ENCODE results near the gene HMGB2. TPM values are rescaled to one million over a fixed set of nuclear protein-coding genes. Genes with fewer than 3 reads are reported as not detected.

The HMGB2 gene
- total RNA-seq, 2 donors from 2014 or later = 23.7 to 51.5 TPM

- intact Hi-C loops (cut with DNase I) = no loop called here
Observed at GRCh38 chr4:173345648-173346047, 11.5 kb upstream of the HMGB2 start.

GRCh38 chr4:173343832-173344397 is 9.8 kb upstream of the HMGB2 start:
- DNase-seq (ENCODE audit: low spot score) = no peak
- intact Hi-C loops (cut with DNase I) = no loop called here

More at GRCh38 chr4:173345648-173346047, 11.5 kb upstream of the HMGB2 start:
- no peak for DNase-seq (ENCODE audit: low spot score)

- no peak for DNase-seq (ENCODE audit: low spot score)
- intact Hi-C loops (cut with DNase I) = no loop called here
Observed at GRCh38 chr4:173337463-173337862, 3.3 kb upstream of the HMGB2 start.

GRCh38 chr4:173334891-173335752 is 964 bp upstream of the HMGB2 start:
- DNase-seq (ENCODE audit: low spot score) = peak; percentile 80
- intact Hi-C loops (cut with DNase I) = loop anchor here in 1 of 2 donors (2.0 kb wide), 1 partner anchor 36 kb away; the partner anchor contains the start of gene SAP30

- peak; percentile 87 for DNase-seq (ENCODE audit: low spot score)
- intact Hi-C loops (cut with DNase I) = loop anchor here in 1 of 2 donors (2.0 kb wide), 1 partner anchor 37 kb away; the partner anchor contains the start of gene SAP30
Observed at GRCh38 chr4:173333658-173334084, 487 bp downstream of the HMGB2 start.

- DNase-seq (ENCODE audit: low spot score) = no peak
- intact Hi-C loops (cut with DNase I) = no loop called here
Observed at GRCh38 chr4:173332963-173333657, 1.0 kb downstream of the HMGB2 start.

- intact Hi-C loops (cut with DNase I) = no loop called here
- no peak for DNase-seq (ENCODE audit: low spot score)
Observed at GRCh38 chr4:173332021-173332487, 2.1 kb downstream of the HMGB2 start.

GRCh38 chr4:173330590-173330989 is 3.6 kb downstream of the HMGB2 start:
- no peak for DNase-seq (ENCODE audit: low spot score)
- intact Hi-C loops (cut with DNase I) = no loop called here

GRCh38 chr4:173328236-173328901 is 5.8 kb downstream of the HMGB2 start:
- intact Hi-C loops (cut with DNase I) = no loop called here
- DNase-seq (ENCODE audit: low spot score) = no peak

GRCh38 chr4:173325007-173325736 is 9.0 kb downstream of the HMGB2 start:
- no peak for DNase-seq (ENCODE audit: low spot score)
- intact Hi-C loops (cut with DNase I) = no loop called here

GRCh38 chr4:173319696-173320095 is 14.5 kb downstream of the HMGB2 start:
- intact Hi-C loops (cut with DNase I) = loop anchor here (2.0 to 10.0 kb wide), 4 partner anchors 97 to 175 kb away; no protein-coding TSS in a partner anchor
- no peak for DNase-seq (ENCODE audit: low spot score)

- no peak for DNase-seq (ENCODE audit: low spot score)
- intact Hi-C loops (cut with DNase I) = loop anchor here (2.0 to 10.0 kb wide), 3 partner anchors 98 to 176 kb away; no protein-coding TSS in a partner anchor
Observed at GRCh38 chr4:173318648-173319211, 15.4 kb downstream of the HMGB2 start.

GRCh38 chr4:173318240-173318639 is 15.9 kb downstream of the HMGB2 start:
- intact Hi-C loops (cut with DNase I) = loop anchor here (2.0 to 10.0 kb wide), 3 partner anchors 99 to 177 kb away; no protein-coding TSS in a partner anchor
- no peak for DNase-seq (ENCODE audit: low spot score)

- no peak for DNase-seq (ENCODE audit: low spot score)
- intact Hi-C loops (cut with DNase I) = loop anchor here (5.0 to 10.0 kb wide), 2 partner anchors 100 to 178 kb away; no protein-coding TSS in a partner anchor
Observed at GRCh38 chr4:173317004-173317403, 17.2 kb downstream of the HMGB2 start.

GRCh38 chr4:173316060-173316459 is 18.1 kb downstream of the HMGB2 start:
- intact Hi-C loops (cut with DNase I) = loop anchor here (5.0 to 10.0 kb wide), 2 partner anchors 101 to 179 kb away; no protein-coding TSS in a partner anchor
- DNase-seq (ENCODE audit: low spot score) = no peak

GRCh38 chr4:173314715-173315114 is 19.4 kb downstream of the HMGB2 start:
- DNase-seq (ENCODE audit: low spot score) = no peak
- intact Hi-C loops (cut with DNase I) = loop anchor here (5.0 to 10.0 kb wide), 2 partner anchors 103 to 180 kb away; no protein-coding TSS in a partner anchor

GRCh38 chr4:173311368-173311767 is 22.8 kb downstream of the HMGB2 start:
- intact Hi-C loops (cut with DNase I) = loop anchor here in 1 of 2 donors (10.0 kb wide), 1 partner anchor 183 kb away; no protein-coding TSS in a partner anchor
- DNase-seq (ENCODE audit: low spot score) = no peak

- no peak for DNase-seq (ENCODE audit: low spot score)
- intact Hi-C loops (cut with DNase I) = no loop called here
Observed at GRCh38 chr4:173307778-173308177, 26.4 kb downstream of the HMGB2 start.
